MM.1S (cell line): ENCODE measurements around the gene ITGA7.

Source experiments
- EZH2 ChIP-seq: fragments of 300-600 bp; sonication (generic); optimal IDR thresholded peaks from 2 replicates; pipeline ENCODE3; 2017; ENCODE audit warnings: low read depth, mild to moderate bottlenecking, antibody characterized with exemption, low read length, mixed read lengths
- TF ChIP-seq, protein P1 (sequence below): fragments of 300-600 bp; sonication (generic); IDR thresholded peaks from 2 replicates; pipeline ENCODE4 v1.5.1; 2016; ENCODE audit warnings: antibody characterized with exemption, low read length, mixed read lengths

DNA sequence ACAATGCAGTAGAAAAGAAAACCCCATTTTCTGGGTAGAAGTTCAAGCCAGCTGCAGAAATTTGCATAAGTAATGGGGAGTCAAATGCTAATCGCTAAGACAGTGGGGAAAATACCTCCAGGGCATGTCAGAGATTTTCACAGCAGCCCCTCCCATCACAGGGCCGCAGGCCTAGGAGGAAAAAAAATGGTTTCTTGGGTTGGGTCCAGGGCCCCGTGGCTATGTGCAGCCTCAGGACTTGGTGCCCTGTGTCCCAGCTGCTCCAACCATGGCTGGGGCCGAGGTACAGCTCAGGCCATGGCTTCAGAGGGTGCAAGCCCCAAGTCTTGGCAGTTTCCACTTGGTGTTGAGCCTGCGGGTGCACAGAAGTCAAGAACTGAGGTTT lies 56.4 kb downstream of the ITGA7 start:
- TF ChIP-seq, protein P1, sequence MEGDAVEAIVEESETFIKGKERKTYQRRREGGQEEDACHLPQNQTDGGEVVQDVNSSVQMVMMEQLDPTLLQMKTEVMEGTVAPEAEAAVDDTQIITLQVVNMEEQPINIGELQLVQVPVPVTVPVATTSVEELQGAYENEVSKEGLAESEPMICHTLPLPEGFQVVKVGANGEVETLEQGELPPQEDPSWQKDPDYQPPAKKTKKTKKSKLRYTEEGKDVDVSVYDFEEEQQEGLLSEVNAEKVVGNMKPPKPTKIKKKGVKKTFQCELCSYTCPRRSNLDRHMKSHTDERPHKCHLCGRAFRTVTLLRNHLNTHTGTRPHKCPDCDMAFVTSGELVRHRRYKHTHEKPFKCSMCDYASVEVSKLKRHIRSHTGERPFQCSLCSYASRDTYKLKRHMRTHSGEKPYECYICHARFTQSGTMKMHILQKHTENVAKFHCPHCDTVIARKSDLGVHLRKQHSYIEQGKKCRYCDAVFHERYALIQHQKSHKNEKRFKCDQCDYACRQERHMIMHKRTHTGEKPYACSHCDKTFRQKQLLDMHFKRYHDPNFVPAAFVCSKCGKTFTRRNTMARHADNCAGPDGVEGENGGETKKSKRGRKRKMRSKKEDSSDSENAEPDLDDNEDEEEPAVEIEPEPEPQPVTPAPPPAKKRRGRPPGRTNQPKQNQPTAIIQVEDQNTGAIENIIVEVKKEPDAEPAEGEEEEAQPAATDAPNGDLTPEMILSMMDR = no peak
- no peak for TF ChIP-seq EZH2
